HL-60 (cell line): ENCODE results near the gene PAQR5.

Experiments
- DNase-seq, 2 experiments: peaks; one replicate each; pipeline ENCODE4 v3.0.0-alpha.2; 2010 to 2020; ENCODE audit warnings: low read depth in 1 of 2, low spot score in 1 of 2
- H3K27ac ChIP-seq: fragments of 250-450 bp; sonication (Bioruptor Pico); replicated peaks from 2 replicates; pipeline ENCODE4 v1.5.1; 2020; ENCODE audit warnings: mild to moderate bottlenecking, moderate library complexity
- H3K27me3 ChIP-seq: fragments of 250-450 bp; sonication (Bioruptor Pico); 2 replicates; pipeline ENCODE4 v1.5.1; 2021; ENCODE audit warnings: mild to moderate bottlenecking, moderate library complexity; ENCODE audit not compliant: insufficient read depth, poor library complexity, severe bottlenecking
- H3K4me3 ChIP-seq: replicated peaks from 2 replicates; pipeline ENCODE4 v1.5.1; 2011; ENCODE audit warnings: mild to moderate bottlenecking, control low read depth, low read length; ENCODE audit not compliant: insufficient read depth
- GABPA ChIP-seq: IDR thresholded peaks from 2 replicates; pipeline ENCODE4 v1.6.1; 2012; ENCODE audit warnings: low read depth
- POLR2AphosphoS5 ChIP-seq: IDR thresholded peaks from 2 replicates; pipeline ENCODE4 v1.6.1; 2012; ENCODE audit warnings: low read depth
- SPI1 ChIP-seq: IDR thresholded peaks from 2 replicates; pipeline ENCODE4 v1.6.1; 2012; ENCODE audit warnings: low read depth, mild to moderate bottlenecking, borderline replicate concordance
- TF ChIP-seq, protein P1 (sequence below): IDR thresholded peaks from one replicate; pipeline ENCODE4 v1.5.1; 2011; ENCODE audit warnings: low read length, control low read depth, inconsistent platforms; ENCODE audit not compliant: insufficient read depth
- TF ChIP-seq, protein P2 (sequence below): IDR thresholded peaks from 2 replicates; pipeline ENCODE4 v1.6.1; 2012; ENCODE audit warnings: low read depth; ENCODE audit not compliant: insufficient replicate concordance

The PAQR5 gene

DNA sequence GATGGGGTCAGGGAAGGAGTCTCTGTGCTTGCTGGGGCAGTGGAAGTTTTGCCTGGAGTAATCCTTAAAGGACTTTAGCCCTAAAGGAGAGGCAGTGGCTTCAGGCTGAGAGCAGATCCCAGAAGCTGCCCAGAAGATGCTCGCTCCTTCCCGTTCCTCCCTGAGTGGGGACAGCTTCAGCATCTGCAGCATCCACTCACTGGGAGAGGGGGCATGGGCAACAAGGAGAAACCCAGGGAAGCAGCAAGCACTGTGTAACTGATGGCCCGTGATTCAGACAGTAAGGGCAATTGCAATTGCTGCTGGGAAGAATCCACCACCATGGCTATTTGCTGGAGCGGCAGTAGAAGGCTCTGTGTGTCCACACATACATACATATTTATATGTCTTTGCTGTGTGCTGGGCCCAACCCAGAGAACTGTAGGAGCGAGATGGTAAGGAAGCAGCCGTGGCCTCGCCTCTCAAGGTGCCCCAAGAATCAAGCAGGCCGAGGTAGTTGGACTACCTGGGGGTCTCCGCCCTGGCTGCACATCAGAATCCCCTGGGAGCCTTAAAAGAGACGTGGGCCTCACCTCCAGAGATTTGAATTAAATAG is 5.8 kb upstream of the PAQR5 start:
- H3K27me3 ChIP-seq, result peaks cover 1% of the 10 kb centered on the region
- DNase-seq, result no peak
- H3K4me3 ChIP-seq, result no peak overlapping the region
- TF ChIP-seq GABPA (no peak), SPI1 (no peak), POLR2AphosphoS5 (no peak)
- TF ChIP-seq, protein P1, sequence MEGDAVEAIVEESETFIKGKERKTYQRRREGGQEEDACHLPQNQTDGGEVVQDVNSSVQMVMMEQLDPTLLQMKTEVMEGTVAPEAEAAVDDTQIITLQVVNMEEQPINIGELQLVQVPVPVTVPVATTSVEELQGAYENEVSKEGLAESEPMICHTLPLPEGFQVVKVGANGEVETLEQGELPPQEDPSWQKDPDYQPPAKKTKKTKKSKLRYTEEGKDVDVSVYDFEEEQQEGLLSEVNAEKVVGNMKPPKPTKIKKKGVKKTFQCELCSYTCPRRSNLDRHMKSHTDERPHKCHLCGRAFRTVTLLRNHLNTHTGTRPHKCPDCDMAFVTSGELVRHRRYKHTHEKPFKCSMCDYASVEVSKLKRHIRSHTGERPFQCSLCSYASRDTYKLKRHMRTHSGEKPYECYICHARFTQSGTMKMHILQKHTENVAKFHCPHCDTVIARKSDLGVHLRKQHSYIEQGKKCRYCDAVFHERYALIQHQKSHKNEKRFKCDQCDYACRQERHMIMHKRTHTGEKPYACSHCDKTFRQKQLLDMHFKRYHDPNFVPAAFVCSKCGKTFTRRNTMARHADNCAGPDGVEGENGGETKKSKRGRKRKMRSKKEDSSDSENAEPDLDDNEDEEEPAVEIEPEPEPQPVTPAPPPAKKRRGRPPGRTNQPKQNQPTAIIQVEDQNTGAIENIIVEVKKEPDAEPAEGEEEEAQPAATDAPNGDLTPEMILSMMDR, result no peak
- TF ChIP-seq, protein P2, sequence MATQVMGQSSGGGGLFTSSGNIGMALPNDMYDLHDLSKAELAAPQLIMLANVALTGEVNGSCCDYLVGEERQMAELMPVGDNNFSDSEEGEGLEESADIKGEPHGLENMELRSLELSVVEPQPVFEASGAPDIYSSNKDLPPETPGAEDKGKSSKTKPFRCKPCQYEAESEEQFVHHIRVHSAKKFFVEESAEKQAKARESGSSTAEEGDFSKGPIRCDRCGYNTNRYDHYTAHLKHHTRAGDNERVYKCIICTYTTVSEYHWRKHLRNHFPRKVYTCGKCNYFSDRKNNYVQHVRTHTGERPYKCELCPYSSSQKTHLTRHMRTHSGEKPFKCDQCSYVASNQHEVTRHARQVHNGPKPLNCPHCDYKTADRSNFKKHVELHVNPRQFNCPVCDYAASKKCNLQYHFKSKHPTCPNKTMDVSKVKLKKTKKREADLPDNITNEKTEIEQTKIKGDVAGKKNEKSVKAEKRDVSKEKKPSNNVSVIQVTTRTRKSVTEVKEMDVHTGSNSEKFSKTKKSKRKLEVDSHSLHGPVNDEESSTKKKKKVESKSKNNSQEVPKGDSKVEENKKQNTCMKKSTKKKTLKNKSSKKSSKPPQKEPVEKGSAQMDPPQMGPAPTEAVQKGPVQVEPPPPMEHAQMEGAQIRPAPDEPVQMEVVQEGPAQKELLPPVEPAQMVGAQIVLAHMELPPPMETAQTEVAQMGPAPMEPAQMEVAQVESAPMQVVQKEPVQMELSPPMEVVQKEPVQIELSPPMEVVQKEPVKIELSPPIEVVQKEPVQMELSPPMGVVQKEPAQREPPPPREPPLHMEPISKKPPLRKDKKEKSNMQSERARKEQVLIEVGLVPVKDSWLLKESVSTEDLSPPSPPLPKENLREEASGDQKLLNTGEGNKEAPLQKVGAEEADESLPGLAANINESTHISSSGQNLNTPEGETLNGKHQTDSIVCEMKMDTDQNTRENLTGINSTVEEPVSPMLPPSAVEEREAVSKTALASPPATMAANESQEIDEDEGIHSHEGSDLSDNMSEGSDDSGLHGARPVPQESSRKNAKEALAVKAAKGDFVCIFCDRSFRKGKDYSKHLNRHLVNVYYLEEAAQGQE, result no peak
- H3K27ac ChIP-seq, result no peak overlapping the region

DNA sequence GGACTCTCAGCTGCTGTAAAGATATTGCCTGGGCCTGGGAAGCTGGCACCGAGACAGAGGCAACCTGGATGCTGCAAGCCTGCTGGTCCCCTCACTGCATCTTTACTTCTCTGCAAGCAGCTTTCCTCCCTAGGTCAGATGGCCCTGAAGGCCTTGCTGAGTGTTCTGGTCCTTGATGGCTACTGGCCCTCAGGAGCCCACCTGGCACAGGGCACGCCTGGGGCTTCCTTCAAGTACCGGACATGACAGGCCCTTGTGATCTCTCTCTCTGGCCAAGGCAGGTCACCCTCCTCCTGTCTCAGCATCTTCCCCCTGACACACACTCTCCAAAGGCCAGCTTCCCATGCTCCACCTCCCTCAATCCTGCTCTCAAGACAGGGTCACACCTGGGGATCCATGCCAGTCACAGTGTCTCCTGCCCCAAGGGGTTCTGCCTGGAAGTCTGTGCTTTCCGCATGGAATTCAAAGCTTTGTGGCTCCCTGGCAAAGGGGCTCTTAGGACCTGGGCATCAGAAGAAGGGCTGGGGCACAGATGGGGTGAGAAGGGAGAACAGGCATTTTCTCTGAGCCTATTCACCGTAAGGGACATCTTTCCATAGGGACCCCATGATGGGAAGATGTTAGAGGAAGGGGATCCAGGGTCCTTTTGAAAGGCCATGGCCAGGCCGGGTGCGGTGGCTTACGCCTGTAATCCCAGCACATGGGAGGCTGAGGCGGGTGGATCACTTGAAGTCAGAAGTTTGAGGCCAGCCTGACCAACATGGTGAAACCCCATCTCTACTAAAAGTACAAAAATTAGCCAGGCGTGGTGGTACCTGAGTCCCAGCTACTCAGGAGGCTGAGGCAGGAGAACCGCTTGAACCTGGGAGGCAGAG is 4.7 kb upstream of the PAQR5 start:
- Histone ChIP-seq H3K4me3 (no peak overlapping the region), H3K27me3 (peaks cover 8% of the 10 kb centered on the region), H3K27ac (no peak overlapping the region)
- no peak for DNase-seq
- TF ChIP-seq, protein P1, result no peak
- TF ChIP-seq POLR2AphosphoS5 (no peak), SPI1 (no peak)
- TF ChIP-seq, protein P2, result no peak

DNA sequence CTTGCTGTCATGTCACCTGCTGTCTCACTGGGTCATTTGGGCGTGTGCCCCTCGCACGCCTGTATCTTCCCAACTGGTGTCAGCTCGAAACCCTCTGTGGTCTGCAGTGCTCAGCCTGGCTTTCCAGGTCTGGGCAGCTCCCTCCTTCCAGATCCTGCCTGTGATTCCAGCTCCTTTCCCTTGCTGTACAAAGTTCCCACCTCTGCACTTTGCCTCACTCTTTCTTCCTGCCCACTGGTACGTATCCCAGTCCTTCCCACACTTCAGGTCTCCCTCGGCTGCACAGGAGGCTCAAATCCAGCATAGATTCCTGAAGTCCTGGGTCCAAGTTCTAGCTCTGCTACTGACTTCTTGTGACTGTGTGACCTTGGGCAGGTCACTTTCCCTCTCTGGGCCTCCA is 2.1 kb upstream of the PAQR5 start:
- DNase-seq, result no peak
- no peak overlapping the region for H3K27ac ChIP-seq
- TF ChIP-seq POLR2AphosphoS5 (no peak), GABPA (no peak), SPI1 (no peak)
- TF ChIP-seq, protein P2, result no peak
- TF ChIP-seq, protein P1, result no peak
- no peak overlapping the region for H3K4me3 ChIP-seq
- peaks cover 19% of the 10 kb centered on the region for H3K27me3 ChIP-seq
